HepG2 (cell line): ENCODE measurements around the gene TMEM14B. TPM values are rescaled to one million over a fixed set of nuclear protein-coding genes. Genes with fewer than 3 reads are reported as not detected.

Experiments
- ATAC-seq: fragments of 200-7000 bp; cut with Tn5 transposase; 3 replicates; pipeline ENCODE4 v1.9.1; 2020; ENCODE audit warnings: mild to moderate bottlenecking, moderate library complexity
- BruUV-seq: library from RNA; stranded (reverse); fragments of 400-500 nt; replicated peaks from 2 replicates; lab custom pipeline; 2021; lab: Mats Ljungman, UMichigan
- CTCF ChIA-PET: fragments of 300-600 bp; formaldehyde crosslinking; extraction: SDS; loops from one replicate; lab custom pipeline; 2021; ENCODE audit warnings: low total read pairs, inconsistent platforms, low intra/inter-chr PET ratio; lab: Yijun Ruan, JAX
- POLR2A ChIA-PET: fragments of 350-600 bp; sonication (Branson Sonifier 250); formaldehyde crosslinking; loops from one replicate; lab custom pipeline; 2020; ENCODE audit warnings: antibody characterized with exemption, inconsistent platforms; lab: Yijun Ruan, JAX
- DNase-seq: peaks from one replicate; pipeline ENCODE4 v3.0.0-alpha.2; 2015; ENCODE audit warnings: low spot score
- FAIRE-seq: peaks from 3 replicates; lab custom pipeline; 2011; peaks lifted over from hg19 to GRCh38; lab: Jason Lieb, UNC
- H2AFZ ChIP-seq: one replicate; pipeline ENCODE4 v1.6.1; 2011; ENCODE audit warnings: low read length, inconsistent platforms
- H3K27ac ChIP-seq: fragments of 300-600 bp; 3 replicates; pipeline ENCODE4 v1.8.0; 2011; ENCODE audit warnings: mixed run types, mild to moderate bottlenecking, mixed read lengths, low read length, inconsistent platforms; ENCODE audit not compliant: insufficient read depth; ENCODE audit errors: extremely low read length
- H3K27me3 ChIP-seq, 2 experiments: fragments of 200-600 bp in 1 of 2; 2 replicates in 1 of 2; 3 replicates in 1 of 2; pipeline versions ENCODE4 v1.6.0 to v1.8.0; 2011; ENCODE audit warnings: low read length in 2 of 2, mild to moderate bottlenecking in 2 of 2, moderate library complexity in 2 of 2, inconsistent platforms in 1 of 2; ENCODE audit not compliant: insufficient read depth in 2 of 2, control insufficient read depth in 1 of 2
- H3K36me3 ChIP-seq, 2 experiments: fragments of 200-600 bp in 1 of 2; replicated peaks in 1 of 2; 2 replicates in 1 of 2; 3 replicates in 1 of 2; pipeline versions ENCODE4 v1.5.1 to v1.8.0; 2011; ENCODE audit warnings: low read length in 2 of 2, inconsistent platforms in 1 of 2; ENCODE audit not compliant: insufficient read depth in 2 of 2, control insufficient read depth in 1 of 2
- H3K4me1 ChIP-seq: 2 replicates; pipeline ENCODE4 v1.5.1; 2012; ENCODE audit warnings: low read length, inconsistent platforms; ENCODE audit not compliant: insufficient read depth
- H3K4me2 ChIP-seq: 2 replicates; pipeline ENCODE4 v1.6.0; 2011; ENCODE audit warnings: low read depth, low read length, inconsistent platforms
- H3K4me3 ChIP-seq, 3 experiments: fragments of 200-600 bp in 1 of 3; sonication (generic), shearing (Covaris generic) in 1 of 3; replicated peaks in 1 of 3; 2 replicates each; pipeline ENCODE4 v1.5.1; 2011 to 2016; ENCODE audit warnings: low read length in 3 of 3, inconsistent platforms in 2 of 3, low read depth in 2 of 3, mild to moderate bottlenecking in 2 of 3, control low read depth in 1 of 3, mixed read lengths in 1 of 3; ENCODE audit not compliant: insufficient read depth in 1 of 3
- H3K79me2 ChIP-seq: one replicate; pipeline ENCODE4 v1.6.1; 2011; ENCODE audit warnings: low read length, inconsistent platforms; ENCODE audit not compliant: insufficient read depth
- H3K9ac ChIP-seq: 2 replicates; pipeline ENCODE4 v1.6.0; 2011; ENCODE audit warnings: mild to moderate bottlenecking, low read depth, low read length, inconsistent platforms; ENCODE audit not compliant: insufficient read depth
- H3K9me3 ChIP-seq: 2 replicates; pipeline ENCODE4 v1.5.1; 2012; ENCODE audit warnings: mild to moderate bottlenecking, low read length
- H4K20me1 ChIP-seq: 2 replicates; pipeline ENCODE4 v1.6.0; 2011; ENCODE audit warnings: inconsistent platforms, mild to moderate bottlenecking, low read length, moderate library complexity; ENCODE audit not compliant: insufficient read depth
- CEBPB ChIP-seq: IDR thresholded peaks from 2 replicates; pipeline ENCODE4 v1.6.1; 2011; ENCODE audit warnings: low read depth, low read length, improper control_type of control experiment, borderline replicate concordance
- JDP2 ChIP-seq: sonication (generic); formaldehyde crosslinking; IDR thresholded peaks from 2 replicates; pipeline ENCODE4 v1.8.1; 2022; ENCODE audit warnings: missing genetic modification reagents, borderline replicate concordance
- POLR2AphosphoS2 ChIP-seq: IDR thresholded peaks from 2 replicates; pipeline ENCODE4 v1.6.1; 2011; ENCODE audit warnings: low read depth, low read length, improper control_type of control experiment
- TOPORS ChIP-seq: sonication (generic); formaldehyde crosslinking; IDR thresholded peaks from 2 replicates; pipeline ENCODE4 v1.8.0; 2023; ENCODE audit warnings: mild to moderate bottlenecking, missing genetic modification reagents
- U2AF1 ChIP-seq: fragments of 200-400 bp; formaldehyde crosslinking; optimal IDR thresholded peaks from 2 replicates; pipeline ENCODE3; 2017; ENCODE audit warnings: mild to moderate bottlenecking, low read depth, low read length
- WGBS: methylation state at CpG from one replicate; pipeline ENCODE4 v1.1.6; 2017; ENCODE audit warnings: low lambda C conversion rate; 5-methylcytosine and 5-hydroxymethylcytosine counted together
- in situ Hi-C: cut with HindIII; loops from 2 replicates; pipeline ENCODE4 v1.10.0; 2017; ENCODE audit warnings: low pct_unique_long_range_greater_than_20kb; ENCODE audit not compliant: extremely low pct_ligation_motif_present
- intact Hi-C: fragments of 100-400 bp; cut with micrococcal nuclease; formaldehyde crosslinking; loops from one replicate; pipeline ENCODE4 v1.10.0; 2022; ENCODE audit not compliant: unreplicated experiment
- polyA plus RNA-seq, 8 experiments: library from polyadenylated mRNA; depleted of rRNA in 3 of 8; stranded (reverse) in 7 of 8; unstranded in 1 of 8; fragments of >200 nt; fragmentation: Illumina TruSeq in 4 of 8; extraction: Trizol in 4 of 8; gene quantifications; 2 replicates each; pipeline versions ENCODE4 v1.2.1 to v1.2.3, GENCODE V29; 2011 to 2016; ENCODE audit warnings: low read depth in 4 of 8, missing spikeins in 1 of 8, mixed read lengths in 1 of 8; ENCODE audit not compliant: insufficient read depth in 1 of 8
- total RNA-seq, 5 experiments: library from RNA; depleted of rRNA; stranded (reverse); fragments of >200 nt; fragmentation: Illumina TruSeq; extraction: Trizol; gene quantifications; 2 replicates each; pipeline ENCODE4 v1.2.3, GENCODE V29; 2016; ENCODE audit warnings: low read depth in 1 of 5

TMEM14B gene
- total and polyA plus RNA-seq, 2 of the 13 experiments (the other 11 are each of a cell fraction or from before 2014, with no cell fraction given), result 133 to 200 TPM

DNA sequence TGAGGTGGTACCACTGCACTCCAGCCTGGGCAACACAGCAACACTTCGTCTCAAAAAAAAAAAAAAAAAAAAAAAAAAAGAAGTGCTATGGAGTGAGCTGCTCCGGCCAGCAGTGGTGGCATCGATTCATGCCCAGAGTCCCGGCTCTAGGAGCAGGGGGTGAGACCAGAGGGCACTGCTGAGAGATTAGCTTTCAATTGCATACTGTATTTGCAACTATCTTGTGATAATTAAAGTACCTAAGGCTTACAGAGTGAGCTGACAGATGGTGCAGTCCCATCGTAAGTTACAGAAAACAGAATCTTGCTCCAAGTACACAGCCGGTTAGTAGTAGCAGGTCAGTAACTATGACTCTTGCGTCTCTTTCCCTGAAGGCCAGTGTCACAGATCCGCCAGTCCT, 31.5 kb downstream of the TMEM14B start:
- DNase-seq (no peak), ATAC-seq (no peak), FAIRE-seq (no peak)
- Histone ChIP-seq H3K9ac (no peak overlapping the region), H3K27me3 (no peaks in the 10 kb centered on the region), H3K79me2 (no peaks in the 10 kb centered on the region), H2AFZ (no peak overlapping the region), H3K4me2 (no peak overlapping the region), H4K20me1 (no peaks in the 10 kb centered on the region), H3K27ac (no peak overlapping the region), H3K4me1 (no peaks in the 10 kb centered on the region), H3K36me3 (peaks cover 0 to 17% of the 10 kb centered on the region in 2 experiments; a peak in 3 of 5 replicates), H3K9me3 (no peaks in the 10 kb centered on the region), H3K4me3 (no peak overlapping the region)
- POLR2A ChIA-PET, result no interaction called here
- intact Hi-C loops, result no loop called here
- in situ Hi-C loops, result no loop called here
- no TSS peak for BruUV-seq
- WGBS, result 96% methylated on average over 8 of the region's 8 CpGs
- CTCF ChIA-PET, result no interaction called here
- TF ChIP-seq CEBPB (no peak), POLR2AphosphoS2 (no peak), TOPORS (CRISPR knock-in tag) (no peak), JDP2 (CRISPR knock-in tag) (no peak)

DNA sequence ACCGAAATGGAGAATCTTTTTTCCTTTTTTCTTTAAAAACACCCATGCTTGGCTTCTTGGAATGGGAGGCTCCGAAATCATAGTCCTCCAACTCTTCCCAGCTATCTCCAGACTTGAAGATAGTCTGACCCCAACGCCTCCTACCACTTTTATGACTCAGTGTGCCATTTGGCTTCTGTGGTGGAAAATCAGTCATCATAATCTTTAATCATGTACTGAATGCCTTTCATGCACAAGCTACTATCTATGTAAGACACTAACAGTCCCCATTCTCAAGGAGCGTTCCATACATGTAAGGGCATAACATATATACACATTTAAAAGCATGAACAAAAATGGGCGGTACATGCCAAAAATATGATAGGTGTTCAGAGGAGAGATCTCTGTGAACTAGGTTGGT, 44.1 kb downstream of the TMEM14B start:
- ATAC-seq, result no peak
- H3K9me3 ChIP-seq, result no peaks in the 10 kb centered on the region
- in situ Hi-C loops, result no loop called here
- no peaks in the 10 kb centered on the region for H3K79me2 ChIP-seq
- DNase-seq, result no peak
- H3K9ac ChIP-seq, result no peak overlapping the region
- H2AFZ ChIP-seq, result no peak overlapping the region
- H3K4me2 ChIP-seq, result no peak overlapping the region
- no peaks in the 10 kb centered on the region for H3K27me3 ChIP-seq
- no peaks in the 10 kb centered on the region for H3K36me3 ChIP-seq
- H3K4me1 ChIP-seq, result peaks cover 24% of the 10 kb centered on the region
- ChIA-PET POLR2A (no interaction called here), CTCF (no interaction called here)
- intact Hi-C loops, result loop anchor here (2.0 kb wide), 1 partner anchor 69 kb away; the partner anchor contains the start of gene TMEM14C
- no peak overlapping the region for H3K27ac ChIP-seq
- H3K4me3 ChIP-seq, result no peak overlapping the region
- WGBS, result 98% methylated on average over 5 of the region's 5 CpGs
- TF ChIP-seq U2AF1, result no peak
- FAIRE-seq, result no peak
- no peaks in the 10 kb centered on the region for H4K20me1 ChIP-seq
- no TSS peak for BruUV-seq
